ENCODE data around the gene ATF6B.

The ATF6B gene

GRCh38 chr6:32118782-32119628, 9.0 kb downstream of the ATF6B start:
- DNase-seq (ENCODE audit: low read depth): peak; percentile 84
- H3K4me3 ChIP-seq (ENCODE audit: low read depth, low read length): no peak overlapping the region
- no peak for TF ChIP-seq POLR2A (IDR thresholded peaks at IDR 0.05; ENCODE audit: extremely low read depth, insufficient read length)
- TF ChIP-seq, protein P1, sequence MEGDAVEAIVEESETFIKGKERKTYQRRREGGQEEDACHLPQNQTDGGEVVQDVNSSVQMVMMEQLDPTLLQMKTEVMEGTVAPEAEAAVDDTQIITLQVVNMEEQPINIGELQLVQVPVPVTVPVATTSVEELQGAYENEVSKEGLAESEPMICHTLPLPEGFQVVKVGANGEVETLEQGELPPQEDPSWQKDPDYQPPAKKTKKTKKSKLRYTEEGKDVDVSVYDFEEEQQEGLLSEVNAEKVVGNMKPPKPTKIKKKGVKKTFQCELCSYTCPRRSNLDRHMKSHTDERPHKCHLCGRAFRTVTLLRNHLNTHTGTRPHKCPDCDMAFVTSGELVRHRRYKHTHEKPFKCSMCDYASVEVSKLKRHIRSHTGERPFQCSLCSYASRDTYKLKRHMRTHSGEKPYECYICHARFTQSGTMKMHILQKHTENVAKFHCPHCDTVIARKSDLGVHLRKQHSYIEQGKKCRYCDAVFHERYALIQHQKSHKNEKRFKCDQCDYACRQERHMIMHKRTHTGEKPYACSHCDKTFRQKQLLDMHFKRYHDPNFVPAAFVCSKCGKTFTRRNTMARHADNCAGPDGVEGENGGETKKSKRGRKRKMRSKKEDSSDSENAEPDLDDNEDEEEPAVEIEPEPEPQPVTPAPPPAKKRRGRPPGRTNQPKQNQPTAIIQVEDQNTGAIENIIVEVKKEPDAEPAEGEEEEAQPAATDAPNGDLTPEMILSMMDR (IDR thresholded peaks at IDR 0.05; ENCODE audit: low read depth, low read length): peak; percentile 94
- no peak for TF ChIP-seq MYC (IDR thresholded peaks at IDR 0.05; ENCODE audit: low read depth, low read length)

GRCh38 chr6:32117461-32117860, 10.6 kb downstream of the ATF6B start:
- TF ChIP-seq, protein P2, sequence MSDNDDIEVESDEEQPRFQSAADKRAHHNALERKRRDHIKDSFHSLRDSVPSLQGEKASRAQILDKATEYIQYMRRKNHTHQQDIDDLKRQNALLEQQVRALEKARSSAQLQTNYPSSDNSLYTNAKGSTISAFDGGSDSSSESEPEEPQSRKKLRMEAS (IDR thresholded peaks at IDR 0.05; ENCODE audit: low read depth, low read length): no peak
- no peak for TF ChIP-seq POLR2A (IDR thresholded peaks at IDR 0.05; ENCODE audit: extremely low read depth, insufficient read length)
- TF ChIP-seq MYC (IDR thresholded peaks at IDR 0.05; ENCODE audit: low read depth, low read length): no peak
- TF ChIP-seq, protein P1 (IDR thresholded peaks at IDR 0.05; ENCODE audit: low read depth, low read length): no peak
- no peak for DNase-seq (ENCODE audit: low read depth)
- no peak overlapping the region for H3K4me3 ChIP-seq (ENCODE audit: low read depth, low read length)

DNA sequence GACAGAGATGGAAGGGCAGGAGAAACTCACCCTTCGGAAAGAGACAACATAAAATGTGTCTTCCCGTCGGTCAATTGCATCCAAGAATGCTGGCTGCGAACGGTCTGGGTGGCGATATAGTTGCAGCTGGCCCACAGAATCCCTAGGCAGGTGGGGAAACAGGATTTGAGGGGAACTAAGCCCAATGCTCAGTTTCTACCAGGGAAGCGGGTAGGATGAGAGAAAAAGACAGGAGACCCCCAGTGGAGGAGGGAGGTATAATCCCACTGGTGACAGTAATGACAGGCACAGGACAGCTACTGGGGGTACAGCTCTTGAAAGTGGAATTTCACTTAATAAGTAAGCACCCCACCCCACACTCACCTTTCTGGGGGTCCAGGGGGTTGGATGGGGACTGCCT, 11.4 kb downstream of the ATF6B start:
- peak; percentile 44 for DNase-seq (ENCODE audit: low read depth)
- TF ChIP-seq MYC (IDR thresholded peaks at IDR 0.05; ENCODE audit: low read depth, low read length) (no peak), POLR2A (IDR thresholded peaks at IDR 0.05; ENCODE audit: extremely low read depth, insufficient read length) (no peak)
- TF ChIP-seq, protein P1 (IDR thresholded peaks at IDR 0.05; ENCODE audit: low read depth, low read length): peak; percentile 69
- TF ChIP-seq, protein P2 (IDR thresholded peaks at IDR 0.05; ENCODE audit: low read depth, low read length): no peak

GRCh38 chr6:32115623-32116022, 12.4 kb downstream of the ATF6B start:
- no peak overlapping the region for H3K4me3 ChIP-seq (ENCODE audit: low read depth, low read length)
- DNase-seq (ENCODE audit: low read depth): no peak
- TF ChIP-seq MYC (IDR thresholded peaks at IDR 0.05; ENCODE audit: low read depth, low read length) (no peak), POLR2A (IDR thresholded peaks at IDR 0.05; ENCODE audit: extremely low read depth, insufficient read length) (no peak)
- TF ChIP-seq, protein P1 (IDR thresholded peaks at IDR 0.05; ENCODE audit: low read depth, low read length): no peak
- TF ChIP-seq, protein P2 (IDR thresholded peaks at IDR 0.05; ENCODE audit: low read depth, low read length): no peak

More for the DNA sequence above, 11.4 kb downstream of the ATF6B start:
- H3K4me3 ChIP-seq (ENCODE audit: low read depth, low read length): no peak overlapping the region

DNA sequence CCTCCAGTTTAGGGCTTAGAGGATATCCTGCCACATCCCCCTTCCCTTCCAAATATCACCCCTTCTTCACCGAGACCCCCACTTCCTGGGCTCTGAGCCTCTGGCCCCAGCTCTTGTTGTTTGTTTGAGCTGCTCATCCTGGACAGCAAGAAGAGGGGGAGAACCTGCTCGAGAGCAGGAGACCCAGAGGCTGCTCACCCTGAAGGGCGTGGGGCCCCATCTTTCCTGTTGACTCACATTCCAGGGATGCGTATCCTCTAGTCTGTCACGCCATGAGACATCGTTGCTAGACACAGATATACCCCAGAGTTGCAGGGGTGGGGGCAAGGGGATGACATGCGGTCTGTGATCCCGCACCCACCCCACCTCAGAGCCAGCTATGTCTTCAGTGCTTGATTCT, 13.2 kb downstream of the ATF6B start:
- no peak for TF ChIP-seq POLR2A (IDR thresholded peaks at IDR 0.05; ENCODE audit: extremely low read depth, insufficient read length)
- H3K4me3 ChIP-seq (ENCODE audit: low read depth, low read length): no peak overlapping the region
- DNase-seq (ENCODE audit: low read depth): no peak

GRCh38 chr6:32113386-32114352, 14.4 kb downstream of the ATF6B start:
- no peak for DNase-seq (ENCODE audit: low read depth)
- H3K4me3 ChIP-seq (ENCODE audit: low read depth, low read length): no peak overlapping the region
- TF ChIP-seq MYC (IDR thresholded peaks at IDR 0.05; ENCODE audit: low read depth, low read length): no peak
- TF ChIP-seq POLR2A (IDR thresholded peaks at IDR 0.05; ENCODE audit: extremely low read depth, insufficient read length): no peak
- TF ChIP-seq, protein P2 (IDR thresholded peaks at IDR 0.05; ENCODE audit: low read depth, low read length): no peak
- TF ChIP-seq, protein P1 (IDR thresholded peaks at IDR 0.05; ENCODE audit: low read depth, low read length): no peak
